HG02759 (cell line): ENCODE results near the gene REC114.
"Not testable (repeated sequence)": the region's sequence is repeated elsewhere in the genome, so short reads cannot be mapped to it uniquely, and the experiment has no call there.

Experiments
- ATAC-seq: cut with Tn5 transposase; IDR thresholded peaks from one replicate; pipeline ENCODE4 v1.9.1; 2021; ENCODE audit warnings: mild to moderate bottlenecking, moderate library complexity; ENCODE audit not compliant: unreplicated experiment

Gene REC114

DNA sequence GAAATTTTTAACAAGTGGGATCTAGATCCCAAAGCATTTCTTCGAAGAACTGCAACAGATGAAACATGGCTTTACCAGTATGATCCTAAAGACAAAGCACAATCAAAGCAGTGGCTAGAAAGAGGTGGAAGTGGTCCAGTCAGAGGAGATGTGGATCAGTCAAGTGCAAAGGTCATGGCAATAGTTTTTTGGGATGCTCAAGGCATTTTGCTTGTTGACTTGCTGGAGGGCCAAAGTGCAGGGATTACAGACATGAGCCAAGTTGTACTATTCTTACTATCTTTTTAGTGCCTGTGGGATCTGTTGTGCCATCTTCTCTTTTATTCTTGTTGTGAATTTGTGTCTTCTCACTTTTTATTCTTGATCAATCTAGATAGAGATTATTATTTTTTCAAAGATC is 82.0 kb downstream of the REC114 start:
- no peak for ATAC-seq

DNA sequence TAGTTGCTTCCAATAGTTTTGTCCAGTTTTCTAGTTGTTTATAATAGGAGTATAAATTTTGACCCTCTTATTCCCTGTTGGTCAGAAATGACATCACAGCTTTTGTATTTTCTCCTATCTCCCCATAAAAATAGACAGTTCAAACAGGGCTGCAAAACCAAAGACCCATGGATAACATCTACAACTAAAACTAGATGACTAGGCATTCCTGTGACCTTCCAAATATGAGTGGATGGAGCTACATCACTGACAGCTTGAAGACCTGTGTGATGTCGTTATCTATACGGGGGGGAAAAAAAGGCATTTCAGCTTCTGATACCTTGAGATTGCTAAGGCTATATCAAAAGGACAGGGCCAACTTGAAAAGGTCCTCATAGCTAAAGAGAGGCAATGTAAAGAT is 84.6 kb downstream of the REC114 start:
- ATAC-seq, result no peak

DNA sequence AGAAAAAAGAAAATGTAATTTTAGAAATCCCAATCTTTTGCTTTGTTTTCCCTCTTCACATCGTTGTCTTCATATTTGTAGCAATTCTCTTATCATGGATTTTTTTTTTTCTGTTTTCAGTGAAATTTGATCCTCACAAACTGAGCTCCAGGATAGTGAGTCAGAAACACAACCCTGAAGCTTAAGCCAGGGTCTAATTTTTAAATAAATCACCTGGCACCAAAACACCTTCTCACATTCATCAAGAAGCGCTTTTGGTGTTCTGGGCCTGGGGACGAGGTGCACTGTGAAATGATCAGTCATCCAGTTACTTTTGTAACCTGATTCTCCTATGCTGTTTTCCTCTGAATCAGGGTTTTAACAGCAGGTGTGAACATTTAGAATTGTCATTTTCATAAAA is 87.7 kb downstream of the REC114 start:
- ATAC-seq, result no peak

GRCh38 chr15:73538123-73538522 is 95.2 kb downstream of the REC114 start:
- no peak for ATAC-seq

DNA sequence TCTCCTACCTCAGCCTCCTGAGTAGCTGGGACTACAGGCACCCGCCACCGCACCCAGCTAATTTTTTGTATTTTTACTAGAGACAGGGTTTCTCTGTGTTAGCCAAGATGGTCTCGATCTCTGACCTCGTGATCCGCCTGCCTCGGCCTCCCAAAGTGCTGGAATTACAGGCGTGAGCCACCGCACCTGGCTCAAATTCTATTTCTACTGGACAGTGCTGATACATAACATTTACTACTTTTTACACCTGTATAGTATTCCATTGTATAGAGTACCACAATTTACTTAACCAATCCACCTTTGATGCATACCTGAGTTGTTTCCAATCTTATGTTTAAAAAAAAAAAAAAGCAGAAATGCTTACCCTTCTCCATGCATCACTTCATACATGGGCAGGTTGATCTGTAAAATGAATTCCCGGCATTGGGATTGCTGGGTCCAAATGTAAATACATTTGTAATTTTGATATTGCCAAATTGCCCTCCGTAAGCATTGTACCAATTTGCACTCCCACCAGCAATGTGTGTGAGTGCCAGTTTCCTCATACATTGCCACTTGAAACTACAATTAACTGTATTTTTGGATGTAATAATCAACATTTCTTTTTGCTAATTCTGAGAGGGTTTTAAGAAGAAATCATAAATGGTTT is 95.7 kb downstream of the REC114 start:
- no peak for ATAC-seq

DNA sequence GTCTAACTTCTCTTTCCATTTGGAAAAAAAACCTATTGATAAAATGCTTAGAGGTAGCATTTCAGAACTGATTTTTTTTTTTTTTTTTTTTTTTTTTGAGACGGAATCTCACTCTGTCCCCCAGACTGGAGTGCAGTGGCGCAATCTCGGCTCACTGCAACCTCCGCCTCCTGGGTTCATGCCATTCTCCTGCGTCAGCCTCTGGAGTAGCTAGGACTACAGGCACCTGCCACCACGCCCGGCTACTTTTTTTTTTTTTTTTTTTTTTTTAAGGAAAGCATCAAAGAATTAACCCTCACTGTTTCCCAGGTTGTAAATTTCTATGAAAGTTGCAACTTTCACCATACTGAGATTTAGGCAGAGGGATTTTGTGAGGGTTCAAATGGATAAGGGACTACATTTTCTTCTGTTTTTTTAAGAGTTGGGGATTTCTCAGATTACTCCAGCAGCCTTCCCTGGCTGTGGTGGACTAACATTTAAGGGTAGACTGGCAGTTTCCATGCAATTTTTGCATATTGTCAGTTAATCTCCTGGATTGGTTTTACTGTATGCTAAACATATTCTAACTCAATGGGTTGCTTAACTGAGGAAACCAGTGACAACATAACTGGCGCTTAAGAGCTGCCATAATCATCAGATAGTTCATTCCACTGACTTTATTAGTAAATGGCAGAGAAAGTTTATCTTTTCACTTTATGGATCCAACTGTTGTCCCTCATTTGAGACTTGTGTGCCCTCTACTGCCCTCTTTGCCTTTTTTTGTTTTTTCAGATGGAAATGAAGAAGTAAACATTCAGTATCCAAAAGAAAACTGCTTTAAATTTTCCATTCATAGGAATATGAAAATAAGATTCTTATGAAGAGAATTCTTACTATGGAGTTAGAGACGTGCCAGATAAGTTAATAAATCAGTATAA is 96.5 kb downstream of the REC114 start:
- no peak for ATAC-seq

- no peak for ATAC-seq
Observed at GRCh38 chr15:73540161-73540560, 97.2 kb downstream of the REC114 start.

DNA sequence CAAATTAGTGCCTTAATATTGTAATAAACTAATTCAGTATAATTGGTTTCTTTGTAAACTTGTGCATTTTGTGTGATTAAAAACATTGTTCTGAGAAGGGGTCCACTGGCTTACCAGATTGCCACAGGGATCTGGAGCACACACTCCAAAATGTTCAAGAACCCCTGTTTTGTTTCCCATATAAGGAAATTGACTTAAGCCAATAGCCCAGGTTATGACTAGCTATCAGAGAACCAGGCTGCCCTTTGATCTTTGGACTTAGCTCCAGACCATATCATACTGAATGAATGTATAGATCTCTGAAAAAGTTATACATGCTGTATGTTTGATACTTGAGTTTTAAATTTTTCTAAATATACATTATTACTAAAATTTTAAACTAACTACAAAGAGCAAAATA is 98.5 kb downstream of the REC114 start:
- no peak for ATAC-seq

DNA sequence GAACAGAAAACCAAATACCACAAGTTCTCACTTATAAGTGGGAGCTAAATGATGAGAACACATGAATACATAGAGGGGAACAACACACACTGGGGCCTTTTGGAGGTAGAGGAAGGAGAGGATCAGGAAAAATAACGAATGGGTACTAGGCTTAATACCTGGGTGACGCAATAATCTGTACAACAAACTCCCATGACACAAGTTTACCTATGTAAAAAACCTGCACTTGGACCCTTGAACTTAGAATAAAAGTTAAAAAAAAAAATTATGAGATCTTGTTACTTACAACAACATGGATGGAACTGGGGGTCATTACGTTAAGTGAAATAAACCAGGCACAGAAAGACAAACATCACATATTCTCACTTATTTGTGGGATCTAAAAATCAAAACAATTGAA is 106.0 kb downstream of the REC114 start:
- not testable (repeated sequence) for ATAC-seq

DNA sequence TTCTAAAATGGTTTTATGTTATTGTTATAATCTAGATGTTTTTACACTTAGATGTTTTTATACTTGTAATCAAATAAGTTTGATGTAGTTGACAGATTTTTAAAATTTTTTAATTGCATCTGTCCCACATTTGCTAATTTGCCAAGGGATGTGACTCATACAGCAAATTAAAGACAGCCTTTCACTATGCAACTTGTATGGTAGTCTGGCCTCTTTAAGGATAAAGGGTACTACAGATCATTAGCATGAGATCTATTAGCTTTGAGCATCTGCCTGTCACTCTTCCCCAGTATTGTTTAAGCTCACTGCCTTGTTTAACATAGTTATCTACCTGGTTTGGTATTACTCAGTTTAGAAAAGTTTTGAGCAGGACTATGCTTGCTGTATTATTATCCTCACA is 107.2 kb downstream of the REC114 start:
- ATAC-seq, result no peak

- ATAC-seq, result no peak
Observed at GRCh38 chr15:73555080-73555479, 112.1 kb downstream of the REC114 start.

DNA sequence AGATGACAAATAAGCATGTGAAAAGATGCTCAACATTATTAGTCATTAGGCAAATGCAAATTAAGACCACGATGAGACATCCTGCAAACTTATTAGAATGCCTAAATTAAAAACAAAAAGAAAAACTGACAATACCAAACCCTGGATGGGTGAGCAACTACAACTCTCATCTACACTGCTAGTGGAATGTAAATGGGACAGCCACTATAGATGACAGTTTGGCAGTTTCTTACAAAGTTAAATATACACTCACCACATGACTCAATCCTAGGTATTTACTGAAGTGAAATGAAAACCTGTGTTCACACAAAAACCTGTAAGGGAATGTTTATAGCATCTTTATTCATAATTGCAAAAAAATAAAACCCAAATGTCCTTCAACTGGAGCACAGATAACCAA is 115.6 kb downstream of the REC114 start:
- no peak for ATAC-seq

DNA sequence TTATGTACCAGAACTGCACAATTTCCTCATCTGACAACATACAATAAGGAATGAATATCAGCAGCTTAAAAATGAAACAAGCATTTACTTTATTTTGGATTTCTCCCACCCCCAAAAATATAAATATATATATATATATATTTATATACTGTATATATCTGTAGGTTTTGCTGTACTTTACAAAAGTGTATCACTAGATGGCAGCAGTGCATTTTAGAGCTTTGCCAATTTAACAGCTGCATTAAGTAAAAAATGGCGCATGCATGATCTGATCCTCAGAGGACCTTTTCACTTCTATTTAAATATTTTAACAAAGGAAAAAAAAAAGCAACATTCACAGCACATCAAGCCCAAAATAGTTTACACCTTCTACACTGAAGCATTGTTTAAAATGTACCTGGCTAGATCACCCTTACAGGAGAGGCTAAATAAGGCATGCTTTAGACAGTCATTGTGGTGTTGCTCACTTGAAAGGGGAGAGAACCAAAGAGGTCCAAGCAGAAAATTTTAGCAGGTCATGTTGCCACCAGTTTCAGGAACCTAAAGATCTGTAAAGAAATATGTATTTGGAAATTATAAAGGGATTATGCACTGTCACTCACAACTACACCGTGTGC is 117.6 kb downstream of the REC114 start:
- ATAC-seq, result no peak

- ATAC-seq, result no peak
Observed at GRCh38 chr15:73564255-73564654, 121.3 kb downstream of the REC114 start.

GRCh38 chr15:73567020-73567419 is 124.1 kb downstream of the REC114 start:
- no peak for ATAC-seq

DNA sequence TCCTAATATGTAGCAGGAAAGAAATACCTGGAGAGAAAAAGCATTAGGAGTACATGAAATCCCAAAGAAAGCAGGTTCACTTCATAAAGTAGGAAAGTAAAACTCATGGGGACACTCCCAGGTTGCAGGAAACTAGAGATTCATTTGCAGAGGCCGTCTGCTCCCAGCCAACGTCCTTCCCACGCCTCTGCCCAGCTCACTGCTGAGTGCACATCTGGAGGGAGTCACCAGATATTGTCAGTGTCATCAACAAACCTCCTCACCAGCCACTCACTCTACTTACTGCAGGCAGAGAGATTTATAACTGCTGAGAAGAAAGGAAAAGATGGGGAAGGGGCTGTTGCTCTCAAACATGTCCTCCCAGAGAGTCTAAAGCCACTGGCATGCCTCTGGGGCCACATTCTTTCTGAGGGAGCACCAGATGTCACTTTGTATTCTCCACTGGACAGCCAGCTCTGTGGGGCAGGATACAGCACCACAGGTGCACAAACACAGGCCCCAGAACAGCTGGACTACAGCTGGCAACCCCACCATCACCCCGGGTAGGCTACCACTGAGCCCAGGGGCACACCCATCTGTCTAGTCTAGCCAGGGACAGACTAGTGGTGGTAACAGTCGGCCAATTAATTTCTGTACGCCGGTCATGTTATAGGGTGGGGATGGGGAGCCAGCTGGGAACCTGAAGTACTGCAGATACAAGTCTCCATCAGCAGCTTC is 125.8 kb downstream of the REC114 start:
- no peak for ATAC-seq

GRCh38 chr15:73569361-73569760 is 126.4 kb downstream of the REC114 start:
- no peak for ATAC-seq

- no peak for ATAC-seq
Observed at GRCh38 chr15:73570355-73571032, 127.5 kb downstream of the REC114 start.

DNA sequence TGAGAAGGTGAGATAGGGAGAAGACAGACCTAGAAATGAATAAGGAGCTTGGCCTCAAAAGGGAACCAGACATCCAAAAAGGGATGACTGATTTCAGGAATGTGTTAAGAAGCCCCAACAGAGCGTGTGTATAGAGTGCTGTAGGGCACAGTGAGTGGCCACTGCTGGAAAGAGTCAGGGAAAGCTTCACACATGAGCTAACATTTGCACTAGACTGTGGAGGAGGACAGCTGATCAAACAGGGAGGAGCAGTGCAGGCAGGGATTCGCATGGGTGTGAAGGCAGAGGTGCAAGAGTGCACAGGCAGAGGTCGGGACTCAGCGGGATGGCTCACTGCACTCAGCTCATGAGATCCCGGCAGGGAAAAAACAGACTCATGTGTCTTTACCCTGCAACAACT is 128.4 kb downstream of the REC114 start:
- ATAC-seq, result no peak

DNA sequence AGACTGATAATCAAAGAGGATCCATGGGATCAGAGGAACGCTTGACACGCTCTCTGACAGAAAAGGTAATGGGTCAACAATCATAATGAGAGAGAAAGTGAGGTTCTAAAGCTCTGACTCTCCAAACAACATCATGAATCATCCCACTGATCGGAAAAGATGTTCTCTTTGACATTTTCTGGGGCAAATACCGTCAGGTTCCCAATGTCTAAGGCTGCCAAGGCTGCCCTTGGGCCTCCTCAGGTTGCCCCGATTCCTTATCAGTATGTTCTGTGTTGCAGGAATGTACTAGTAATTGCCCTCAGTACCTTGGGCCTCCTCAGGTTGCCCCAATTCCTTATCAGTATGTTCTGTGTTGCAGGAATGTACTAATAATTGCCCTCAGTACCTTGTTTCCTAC is 129.3 kb downstream of the REC114 start:
- no peak for ATAC-seq

- no peak for ATAC-seq
Observed at GRCh38 chr15:73573037-73573436, 130.1 kb downstream of the REC114 start.
